Measurements from ENCODE around the gene BRIP1.

BRIP1 gene

DNA sequence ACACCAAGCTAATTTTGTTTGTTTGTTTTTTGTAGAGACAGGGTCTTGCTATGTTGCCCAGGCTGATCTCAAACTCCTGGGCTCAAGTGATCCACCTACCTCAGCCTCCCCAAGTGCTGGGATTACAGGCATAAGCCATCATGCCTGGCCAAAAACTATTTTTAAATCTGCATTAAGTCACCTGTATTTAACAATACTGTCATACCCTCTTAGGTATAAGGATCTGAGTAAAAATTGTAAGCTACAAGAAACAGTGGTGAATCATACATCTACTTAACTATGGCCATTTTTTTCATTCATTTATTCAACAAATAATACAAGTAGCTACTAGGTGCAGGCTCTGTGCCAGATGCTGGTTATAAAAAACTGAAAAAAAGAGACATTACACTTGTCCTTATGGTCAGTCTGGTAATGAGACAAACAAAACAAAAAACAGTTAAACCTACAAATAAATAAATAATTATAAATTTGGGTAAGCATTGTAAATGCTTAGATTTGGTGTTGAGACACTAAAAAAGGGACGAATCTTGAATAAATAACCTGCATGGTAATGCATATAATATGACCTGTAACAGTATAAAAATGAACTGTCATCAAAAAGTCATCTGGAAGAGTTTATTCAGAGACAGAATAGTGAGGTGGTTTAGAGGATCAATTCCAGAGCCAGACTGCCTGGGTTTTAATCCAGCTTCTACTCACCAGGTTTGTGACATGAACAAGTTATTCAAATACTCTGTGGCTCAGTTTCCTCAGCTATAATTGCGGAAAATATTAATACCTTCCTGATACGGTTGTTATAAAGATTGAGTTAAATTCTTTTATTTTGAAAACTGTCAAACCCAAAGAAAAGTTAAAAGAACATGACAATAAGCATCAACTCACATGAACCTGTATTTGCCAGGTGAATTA lies 26.8 kb downstream of the BRIP1 start:
- no peak for TF ChIP-seq ZNF10 (tag by site-specific recombination; IDR thresholded peaks at IDR 0.05)
- TF ChIP-seq KLF16 (tag by site-specific recombination; IDR thresholded peaks at IDR 0.05) = no peak
- TF ChIP-seq ZNF121 (tag by site-specific recombination; IDR thresholded peaks at IDR 0.05) = 0 out of 2 replicates have a peak, but pooled peaks have one; percentile 38
- TF ChIP-seq, protein P1, sequence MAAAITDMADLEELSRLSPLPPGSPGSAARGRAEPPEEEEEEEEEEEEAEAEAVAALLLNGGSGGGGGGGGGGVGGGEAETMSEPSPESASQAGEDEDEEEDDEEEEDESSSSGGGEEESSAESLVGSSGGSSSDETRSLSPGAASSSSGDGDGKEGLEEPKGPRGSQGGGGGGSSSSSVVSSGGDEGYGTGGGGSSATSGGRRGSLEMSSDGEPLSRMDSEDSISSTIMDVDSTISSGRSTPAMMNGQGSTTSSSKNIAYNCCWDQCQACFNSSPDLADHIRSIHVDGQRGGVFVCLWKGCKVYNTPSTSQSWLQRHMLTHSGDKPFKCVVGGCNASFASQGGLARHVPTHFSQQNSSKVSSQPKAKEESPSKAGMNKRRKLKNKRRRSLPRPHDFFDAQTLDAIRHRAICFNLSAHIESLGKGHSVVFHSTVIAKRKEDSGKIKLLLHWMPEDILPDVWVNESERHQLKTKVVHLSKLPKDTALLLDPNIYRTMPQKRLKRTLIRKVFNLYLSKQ (tag by site-specific recombination; IDR thresholded peaks at IDR 0.05; ENCODE audit: borderline replicate concordance) = no peak
- TF ChIP-seq, protein P2, sequence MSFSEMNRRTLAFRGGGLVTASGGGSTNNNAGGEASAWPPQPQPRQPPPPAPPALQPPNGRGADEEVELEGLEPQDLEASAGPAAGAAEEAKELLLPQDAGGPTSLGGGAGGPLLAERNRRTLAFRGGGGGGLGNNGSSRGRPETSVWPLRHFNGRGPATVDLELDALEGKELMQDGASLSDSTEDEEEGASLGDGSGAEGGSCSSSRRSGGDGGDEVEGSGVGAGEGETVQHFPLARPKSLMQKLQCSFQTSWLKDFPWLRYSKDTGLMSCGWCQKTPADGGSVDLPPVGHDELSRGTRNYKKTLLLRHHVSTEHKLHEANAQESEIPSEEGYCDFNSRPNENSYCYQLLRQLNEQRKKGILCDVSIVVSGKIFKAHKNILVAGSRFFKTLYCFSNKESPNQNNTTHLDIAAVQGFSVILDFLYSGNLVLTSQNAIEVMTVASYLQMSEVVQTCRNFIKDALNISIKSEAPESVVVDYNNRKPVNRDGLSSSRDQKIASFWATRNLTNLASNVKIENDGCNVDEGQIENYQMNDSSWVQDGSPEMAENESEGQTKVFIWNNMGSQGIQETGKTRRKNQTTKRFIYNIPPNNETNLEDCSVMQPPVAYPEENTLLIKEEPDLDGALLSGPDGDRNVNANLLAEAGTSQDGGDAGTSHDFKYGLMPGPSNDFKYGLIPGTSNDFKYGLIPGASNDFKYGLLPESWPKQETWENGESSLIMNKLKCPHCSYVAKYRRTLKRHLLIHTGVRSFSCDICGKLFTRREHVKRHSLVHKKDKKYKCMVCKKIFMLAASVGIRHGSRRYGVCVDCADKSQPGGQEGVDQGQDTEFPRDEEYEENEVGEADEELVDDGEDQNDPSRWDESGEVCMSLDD (tag by site-specific recombination; IDR thresholded peaks at IDR 0.05) = no peak
- no peak for TF ChIP-seq HOXA7 (CRISPR knock-in tag; IDR thresholded peaks at IDR 0.05; ENCODE audit: borderline replicate concordance)
- no peak for TF ChIP-seq OVOL3 (tag by site-specific recombination; IDR thresholded peaks at IDR 0.05)
- no peak for TF ChIP-seq ZNF501 (tag by site-specific recombination; IDR thresholded peaks at IDR 0.05)
- H3K4me1 ChIP-seq (ENCODE audit: control insufficient read depth, insufficient read depth, low read length) = no peaks in the 10 kb centered on the region
- no peak overlapping the region for H3K4me3 ChIP-seq (ENCODE audit: low read depth, low read length)
- no peaks in the 10 kb centered on the region for H3K9me3 ChIP-seq (ENCODE audit: control insufficient read depth, insufficient read depth, low read depth, low read length)
- peaks cover 28 to 37% of the 10 kb centered on the region in 2 experiments for H3K36me3 ChIP-seq (ENCODE audit: control insufficient read depth in 2 of 2, insufficient read depth in 1 of 2, low read length in 2 of 2)
- POLR2A ChIA-PET = no interaction called here
- CTCF ChIA-PET = interaction anchor here (0.5 to 2.1 kb wide), 46 partner anchors 8 to 1581 kb away, joined by 3 to 31 read pairs (median 4); partner anchors contain the start of genes BRIP1 and MED13
- no peak overlapping the region for H3K27ac ChIP-seq (ENCODE audit: extremely low read depth, low read depth, low read length)

DNA sequence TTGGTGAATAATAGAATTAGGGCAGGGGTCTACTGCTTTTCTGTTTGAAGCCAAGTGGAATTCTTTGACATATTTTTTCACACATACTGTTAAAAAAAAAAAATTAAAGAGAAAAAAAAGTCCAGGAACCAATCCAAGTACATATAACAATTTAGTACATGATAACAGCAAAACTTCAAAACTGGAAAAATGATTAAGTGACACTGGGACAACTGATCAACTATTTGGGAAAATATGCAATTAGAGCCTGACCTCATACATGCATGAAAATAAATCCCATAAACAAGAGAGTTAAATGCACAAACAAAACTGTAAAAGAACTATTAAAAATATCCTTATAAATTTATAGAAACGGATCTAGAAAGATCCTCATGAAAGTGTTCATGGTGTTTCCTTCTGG lies 27.7 kb downstream of the BRIP1 start:
- no peak for TF ChIP-seq ZNF664 (tag by site-specific recombination; IDR thresholded peaks at IDR 0.05)
- TF ChIP-seq, protein P3, sequence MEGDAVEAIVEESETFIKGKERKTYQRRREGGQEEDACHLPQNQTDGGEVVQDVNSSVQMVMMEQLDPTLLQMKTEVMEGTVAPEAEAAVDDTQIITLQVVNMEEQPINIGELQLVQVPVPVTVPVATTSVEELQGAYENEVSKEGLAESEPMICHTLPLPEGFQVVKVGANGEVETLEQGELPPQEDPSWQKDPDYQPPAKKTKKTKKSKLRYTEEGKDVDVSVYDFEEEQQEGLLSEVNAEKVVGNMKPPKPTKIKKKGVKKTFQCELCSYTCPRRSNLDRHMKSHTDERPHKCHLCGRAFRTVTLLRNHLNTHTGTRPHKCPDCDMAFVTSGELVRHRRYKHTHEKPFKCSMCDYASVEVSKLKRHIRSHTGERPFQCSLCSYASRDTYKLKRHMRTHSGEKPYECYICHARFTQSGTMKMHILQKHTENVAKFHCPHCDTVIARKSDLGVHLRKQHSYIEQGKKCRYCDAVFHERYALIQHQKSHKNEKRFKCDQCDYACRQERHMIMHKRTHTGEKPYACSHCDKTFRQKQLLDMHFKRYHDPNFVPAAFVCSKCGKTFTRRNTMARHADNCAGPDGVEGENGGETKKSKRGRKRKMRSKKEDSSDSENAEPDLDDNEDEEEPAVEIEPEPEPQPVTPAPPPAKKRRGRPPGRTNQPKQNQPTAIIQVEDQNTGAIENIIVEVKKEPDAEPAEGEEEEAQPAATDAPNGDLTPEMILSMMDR (tag by site-specific recombination; IDR thresholded peaks at IDR 0.05) = no peak
- TF ChIP-seq KLF1 (tag by site-specific recombination; IDR thresholded peaks at IDR 0.05) = no peak
- TF ChIP-seq ZNF202 (tag by site-specific recombination; IDR thresholded peaks at IDR 0.05; ENCODE audit: borderline replicate concordance) = no peak
- no peak for TF ChIP-seq ZNF394 (tag by site-specific recombination; IDR thresholded peaks at IDR 0.05; ENCODE audit: borderline replicate concordance)
- no peak for TF ChIP-seq ZNF549 (tag by site-specific recombination; IDR thresholded peaks at IDR 0.05)
- no peak for TF ChIP-seq KLF8 (tag by site-specific recombination; IDR thresholded peaks at IDR 0.05)
- TF ChIP-seq GLIS2 (tag by site-specific recombination; IDR thresholded peaks at IDR 0.05) = no peak
- TF ChIP-seq, protein P2 (tag by site-specific recombination; IDR thresholded peaks at IDR 0.05) = no peak
- TF ChIP-seq ZNF140 (tag by site-specific recombination; IDR thresholded peaks at IDR 0.05) = no peak
- TF ChIP-seq SP2 (tag by site-specific recombination; IDR thresholded peaks at IDR 0.05) = no peak
- TF ChIP-seq KLF9 (tag by site-specific recombination; IDR thresholded peaks at IDR 0.05; ENCODE audit: low read depth) = no peak
- TF ChIP-seq, protein P4, sequence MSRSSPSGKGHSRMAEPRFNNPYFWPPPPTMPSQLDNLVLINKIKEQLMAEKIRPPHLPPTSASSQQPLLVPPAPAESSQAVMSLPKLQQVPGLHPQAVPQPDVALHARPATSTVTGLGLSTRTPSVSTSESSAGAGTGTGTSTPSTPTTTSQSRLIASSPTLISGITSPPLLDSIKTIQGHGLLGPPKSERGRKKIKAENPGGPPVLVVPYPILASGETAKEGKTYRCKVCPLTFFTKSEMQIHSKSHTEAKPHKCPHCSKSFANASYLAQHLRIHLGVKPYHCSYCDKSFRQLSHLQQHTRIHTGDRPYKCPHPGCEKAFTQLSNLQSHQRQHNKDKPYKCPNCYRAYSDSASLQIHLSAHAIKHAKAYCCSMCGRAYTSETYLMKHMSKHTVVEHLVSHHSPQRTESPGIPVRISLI (tag by site-specific recombination; IDR thresholded peaks at IDR 0.05) = no peak
- H3K4me3 ChIP-seq (ENCODE audit: low read depth, low read length) = no peak overlapping the region
- ChIA-PET CTCF (interaction anchor here (1.0 to 2.1 kb wide), 3 partner anchors 200 to 274 kb away, joined by 3 to 31 read pairs (median 7); no protein-coding TSS in a partner anchor), POLR2A (no interaction called here)
- H3K4me1 ChIP-seq (ENCODE audit: control insufficient read depth, insufficient read depth, low read length) = no peaks in the 10 kb centered on the region
- no peaks in the 10 kb centered on the region for H3K9me3 ChIP-seq (ENCODE audit: control insufficient read depth, insufficient read depth, low read depth, low read length)
- H3K36me3 ChIP-seq (ENCODE audit: control insufficient read depth in 2 of 2, insufficient read depth in 1 of 2, low read length in 2 of 2) = peaks cover 24 to 28% of the 10 kb centered on the region in 2 experiments
- H3K27ac ChIP-seq (ENCODE audit: extremely low read depth, low read depth, low read length) = no peak overlapping the region
